ENCODE data around the gene BMF.

Gene BMF

DNA sequence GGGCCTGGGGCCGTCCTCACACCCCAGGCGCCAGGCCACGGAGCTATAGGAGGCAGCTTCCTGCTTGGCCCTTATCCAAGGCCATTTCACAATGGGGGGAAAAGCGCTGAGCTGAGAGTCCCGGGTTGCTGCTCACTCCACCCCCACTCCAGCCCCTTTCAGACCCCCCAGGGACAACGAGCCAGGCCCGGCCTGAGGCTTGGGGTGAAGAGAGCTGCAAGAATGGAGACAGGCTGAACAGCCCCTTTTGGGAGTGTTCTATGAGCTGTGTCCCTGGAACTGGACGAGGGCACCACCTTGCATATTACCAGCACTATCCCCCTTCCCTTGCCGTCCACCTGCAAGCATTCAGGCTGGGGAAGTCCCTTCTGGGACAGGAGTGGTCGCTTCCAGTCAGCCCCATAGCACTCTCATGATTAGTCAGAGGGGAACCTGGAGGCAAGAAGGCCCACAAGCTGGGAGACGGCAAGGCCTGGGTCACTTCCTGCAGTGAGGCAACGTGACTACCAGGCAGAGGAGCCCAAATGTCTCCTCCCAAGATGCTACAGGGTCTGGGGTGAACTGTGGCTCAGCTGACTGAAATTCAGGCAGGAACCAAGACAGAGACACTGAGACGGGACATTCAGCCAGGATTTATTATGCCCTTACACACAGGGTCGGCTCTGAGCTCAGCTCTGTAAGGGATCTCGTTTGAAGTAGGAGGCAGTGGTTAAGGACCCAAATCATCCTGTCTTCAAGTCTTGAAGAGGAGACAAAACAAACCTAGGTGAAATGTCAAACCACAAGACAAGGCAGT lies 61.1 kb downstream of the BMF start:
- peak; percentile 81 for DNase-seq

DNA sequence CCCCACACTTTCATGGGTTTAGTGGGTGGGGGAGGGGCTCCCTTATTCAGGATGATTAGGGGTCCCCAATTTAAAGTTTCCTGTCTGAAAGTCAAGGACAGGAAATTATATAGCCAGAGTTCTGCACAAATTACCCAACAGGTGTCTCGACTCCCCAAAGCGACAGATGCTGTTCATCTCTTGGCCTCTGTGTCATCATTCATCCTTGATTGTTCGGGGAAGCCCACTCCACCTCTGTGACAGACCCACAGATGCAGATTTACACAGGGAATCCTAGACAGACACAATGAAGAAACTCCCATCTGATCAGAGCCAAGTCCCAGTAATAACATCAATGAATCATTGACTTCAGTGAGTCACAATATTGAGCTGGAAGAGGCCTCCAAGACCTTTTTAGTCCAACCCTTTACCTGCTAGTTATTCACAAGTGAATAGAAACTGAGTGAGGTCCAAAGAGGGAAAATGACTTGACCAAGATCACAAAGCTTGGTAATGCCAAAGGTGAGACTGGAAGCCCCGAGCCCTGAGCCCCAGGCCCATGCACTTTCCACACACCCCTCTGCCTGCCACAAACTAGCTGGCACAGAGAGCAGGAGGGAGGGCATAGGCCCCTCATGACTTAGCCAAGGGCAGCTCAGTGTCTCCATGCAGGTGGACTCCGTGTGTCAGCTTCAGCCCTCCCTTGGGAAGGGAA lies 61.8 kb downstream of the BMF start:
- no peak for DNase-seq

DNA sequence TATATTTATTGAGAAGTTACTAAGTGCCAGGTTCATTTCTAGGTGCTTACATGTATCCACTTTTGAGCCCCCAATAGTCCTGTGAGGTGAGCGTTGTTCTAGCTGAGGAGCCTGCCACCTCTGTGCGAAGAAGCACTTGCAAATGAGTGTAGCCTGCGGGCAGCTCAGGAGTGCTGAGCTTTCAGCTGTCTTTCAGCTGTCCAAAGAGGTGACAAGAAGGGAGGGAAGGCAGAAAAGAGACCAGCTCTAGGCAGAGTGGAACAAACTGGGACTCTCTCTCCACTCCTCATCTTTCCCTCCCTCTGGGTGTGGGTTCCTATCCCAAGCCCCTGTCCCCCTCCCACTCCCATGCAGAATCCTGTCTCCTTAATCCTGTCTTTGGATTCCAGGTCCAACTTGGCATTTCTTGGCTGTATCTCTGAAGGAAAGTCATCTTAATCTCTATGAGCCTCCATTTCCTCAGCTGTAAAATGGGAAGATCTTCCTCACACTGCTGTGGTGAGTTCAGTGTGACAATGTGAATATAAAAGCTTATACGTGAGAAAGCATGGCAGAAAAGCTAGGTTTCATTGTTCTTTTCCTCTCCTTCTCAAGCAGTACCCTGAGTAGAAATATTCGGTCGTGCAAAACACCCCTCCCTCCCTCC lies 63.0 kb downstream of the BMF start:
- no peak for DNase-seq

DNA sequence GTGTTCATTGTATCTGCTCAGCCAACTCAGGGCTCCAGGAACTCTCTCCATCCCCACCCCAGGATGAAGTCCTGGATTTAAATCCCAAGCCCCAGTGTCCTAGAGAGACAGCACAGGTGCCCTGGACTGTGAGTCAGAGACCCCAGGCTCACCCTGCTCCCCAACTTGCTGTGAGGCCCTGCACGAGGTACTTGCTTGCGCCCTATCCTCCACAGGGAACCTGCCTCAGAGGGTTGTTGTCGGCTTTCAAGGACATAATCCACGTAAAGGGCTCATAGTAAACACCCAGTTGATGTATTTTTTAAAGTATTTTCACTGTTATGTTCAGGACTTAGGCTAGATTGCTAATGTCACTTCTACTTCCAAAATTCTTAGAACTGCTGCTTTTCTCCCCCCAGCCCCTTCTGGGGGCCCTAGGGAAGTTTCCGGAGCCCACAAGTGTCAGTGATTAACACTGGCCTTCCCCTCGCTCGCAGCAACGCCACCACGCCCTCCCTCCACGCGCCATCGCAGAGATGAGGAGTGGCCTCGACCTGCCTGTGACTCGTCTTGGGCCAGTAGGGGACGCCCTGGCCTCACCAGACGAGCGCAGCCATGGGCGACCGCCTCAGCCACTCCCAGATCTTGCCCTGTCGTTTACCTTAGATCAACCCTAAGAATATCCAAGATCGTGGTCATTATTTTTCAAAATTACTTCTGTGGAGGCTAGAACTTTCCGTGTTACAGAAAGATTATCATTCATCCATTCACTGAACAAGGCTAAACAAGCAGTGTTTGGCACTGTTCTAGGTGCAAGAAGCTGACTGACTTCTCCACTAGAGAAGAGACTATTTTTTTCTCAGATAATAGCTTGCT lies 63.7 kb downstream of the BMF start:
- peak; percentile 89 for DNase-seq

DNA sequence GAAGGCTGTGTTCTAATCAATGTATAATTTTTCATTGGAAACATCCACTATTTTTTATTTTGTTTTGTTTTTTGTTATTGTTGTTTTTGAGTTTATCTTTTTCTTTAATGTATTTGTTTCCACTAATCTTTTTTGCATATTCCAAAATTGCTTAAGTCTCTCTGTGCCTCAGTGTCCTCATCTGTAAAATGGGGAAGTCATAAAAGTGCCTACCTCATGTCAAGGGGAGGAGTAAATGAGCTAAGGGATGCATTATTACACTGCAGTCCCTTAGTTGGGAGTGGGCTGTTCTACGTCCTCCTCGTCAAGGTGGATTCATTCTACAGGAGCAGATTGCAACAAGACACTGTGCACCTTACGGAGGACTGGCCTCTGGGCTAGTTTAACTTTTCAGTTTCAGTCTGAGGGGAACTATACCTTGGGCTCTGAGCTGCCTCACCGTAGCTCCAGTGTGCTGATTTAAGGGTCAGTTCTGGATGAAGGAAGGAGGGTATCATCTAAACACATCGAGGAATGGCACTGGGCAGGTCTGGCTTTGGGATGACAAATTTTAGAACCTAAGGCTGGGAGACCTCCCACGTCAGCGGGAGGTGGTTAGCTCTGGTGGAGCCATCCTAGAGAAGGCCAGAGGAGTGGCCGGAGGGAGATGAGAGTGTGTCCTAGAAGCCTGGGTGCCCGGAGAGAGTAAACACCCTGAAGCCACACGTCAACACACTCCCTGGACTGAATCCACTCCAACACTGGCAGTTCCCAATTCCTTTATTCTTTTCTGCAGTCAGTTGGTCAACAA lies 64.6 kb downstream of the BMF start:
- no peak for DNase-seq

DNA sequence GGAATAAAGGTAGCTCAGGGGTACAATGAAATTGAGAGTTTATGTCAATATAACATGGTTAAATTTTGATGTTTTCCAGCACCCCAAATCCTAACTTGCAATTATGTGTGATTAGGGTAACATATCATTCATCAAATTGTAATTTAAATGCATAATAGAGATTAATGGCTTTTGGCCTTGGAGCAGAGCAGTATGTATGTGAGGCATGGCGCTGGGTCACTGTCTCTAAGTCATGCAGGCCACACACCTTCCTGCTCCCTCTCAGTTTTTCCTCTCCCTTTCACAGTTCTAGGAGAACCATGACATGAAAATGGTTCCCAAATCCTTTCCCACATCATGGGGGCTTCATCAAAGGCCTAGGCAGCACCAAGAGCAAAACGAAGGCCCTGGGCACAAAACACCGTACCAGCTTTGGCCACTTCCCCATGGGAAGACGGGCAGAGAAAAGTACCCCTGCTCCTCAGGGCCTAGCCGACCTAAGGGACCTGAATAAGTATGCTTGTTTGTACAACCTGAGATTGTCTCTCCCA lies 65.8 kb downstream of the BMF start:
- DNase-seq = no peak

DNA sequence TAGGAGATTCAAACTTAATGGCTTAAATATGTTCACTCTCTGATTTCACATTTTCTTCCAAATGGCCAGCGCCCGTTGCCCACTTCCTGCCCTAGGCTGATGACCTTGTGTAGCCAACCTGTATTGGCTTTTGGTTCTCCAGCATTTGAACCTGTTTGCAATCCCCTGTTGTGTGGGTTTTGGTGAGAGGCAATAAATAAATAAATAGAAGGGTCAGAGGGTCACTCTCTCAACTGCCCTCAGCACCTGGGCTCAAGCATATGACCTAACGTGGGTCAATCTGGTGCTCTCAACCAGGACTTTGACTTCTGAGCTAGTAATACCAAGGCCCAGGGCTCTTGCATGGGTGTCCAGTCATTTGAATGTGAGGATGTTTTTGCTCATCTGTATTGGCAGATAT lies 67.9 kb downstream of the BMF start:
- no peak for DNase-seq

DNA sequence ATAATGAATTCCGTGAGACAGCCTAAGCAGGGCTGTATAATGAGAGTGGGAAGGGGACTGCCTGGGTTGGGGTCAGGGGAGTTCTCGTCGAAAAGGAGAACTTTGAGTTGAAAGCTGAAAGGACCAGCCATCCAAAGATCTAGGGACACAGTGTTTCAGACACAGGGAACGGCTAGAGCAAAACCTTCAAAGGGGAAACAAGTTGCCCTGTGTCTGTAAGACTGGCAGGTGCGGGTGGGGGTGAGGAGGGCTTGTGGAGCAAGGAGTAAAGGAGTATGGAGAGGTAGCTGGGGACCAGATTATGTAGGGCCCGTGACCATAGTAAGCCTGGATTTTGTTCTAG lies 68.4 kb downstream of the BMF start:
- DNase-seq = no peak

DNA sequence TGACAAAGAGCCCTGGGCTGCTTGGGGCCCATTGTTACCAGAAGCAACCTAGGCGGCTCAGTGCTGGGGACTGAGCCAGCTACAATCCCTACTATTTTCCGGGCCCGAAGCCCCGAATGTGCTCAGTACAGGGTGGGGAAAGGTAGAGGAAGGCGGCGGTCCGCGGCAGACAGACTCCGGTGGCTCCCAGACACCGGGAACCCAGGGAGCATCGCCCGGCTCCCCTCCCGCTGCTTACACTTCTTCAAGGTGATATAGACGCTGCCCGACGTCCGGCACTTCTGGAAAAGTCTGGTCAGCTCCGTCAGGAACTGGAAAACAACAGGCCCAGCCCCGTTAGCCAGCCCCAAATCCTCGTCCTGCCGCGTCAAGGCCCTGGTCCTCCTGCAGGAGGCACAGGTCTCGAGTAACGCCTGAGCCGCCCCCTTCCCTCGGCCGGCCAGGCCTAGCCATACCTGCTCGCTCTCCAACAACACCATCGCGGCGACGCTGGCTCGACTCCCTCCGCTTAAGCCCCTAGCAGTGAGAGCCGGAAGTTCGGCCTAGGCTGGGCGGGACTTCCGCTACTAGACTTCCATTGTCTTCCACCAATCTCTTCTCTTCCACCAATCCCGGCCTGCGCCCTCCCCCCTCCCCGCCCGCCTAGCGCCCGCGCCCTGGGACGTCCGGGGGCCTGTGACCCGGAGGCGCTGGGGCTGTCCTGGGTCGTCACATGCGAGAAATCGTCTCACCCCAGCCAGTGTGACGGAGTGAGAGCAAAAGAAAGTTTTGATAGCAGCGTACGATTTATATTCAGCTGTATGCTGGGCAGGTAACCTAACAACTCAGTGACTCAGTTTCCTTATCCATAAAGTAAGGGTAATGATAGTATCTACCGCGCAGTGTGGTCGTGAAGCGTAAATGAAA lies 69.8 kb downstream of the BMF start, which contains the start of gene SRP14:
TSS of gene SRP14 (minus strand) at position 544 of the 906 bp plus-strand sequence. CDS start at position 479, 65 bp downstream.
- peak; percentile 94 for DNase-seq

DNA sequence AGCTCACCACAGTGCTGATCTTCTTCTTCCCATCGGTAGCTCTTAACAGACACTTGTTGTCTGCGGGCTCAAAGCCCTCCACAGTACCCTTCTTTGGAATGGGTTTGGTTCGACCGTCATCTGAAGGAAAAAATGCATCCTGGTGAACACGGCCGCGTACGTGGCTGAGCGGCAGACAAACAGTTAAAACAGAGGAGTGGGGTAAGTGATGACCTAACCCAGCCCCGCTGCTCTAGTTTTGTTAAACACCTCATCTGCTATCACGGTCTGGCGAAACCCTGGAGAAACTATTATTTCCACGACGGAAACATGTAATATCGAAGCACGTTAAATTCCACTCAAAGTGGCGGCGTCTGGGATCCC lies 70.4 kb downstream of the BMF start:
- DNase-seq = no peak
